T-cell (primary cell): ENCODE results near the gene JRKL. TPM values are rescaled to one million over a fixed set of nuclear protein-coding genes. Genes with fewer than 3 reads are reported as not detected.
A peak's percentile ranks its signal among the peaks of the same experiment; 100 is the strongest.

Experiments
- ATAC-seq, 4 experiments: fragments of 200-7000 bp in 3 of 4; fragments of 150-1000 bp in 1 of 4; cut with Tn5 transposase; replicated peaks in 1 of 4; 1 replicate in 3 of 4; 2 replicates in 1 of 4; pipeline ENCODE4 v1.10.0; 2021; ENCODE audit warnings: moderate library complexity in 3 of 4, mild to moderate bottlenecking in 2 of 4, moderate number of reproducible peaks in 1 of 4
- CTCF ChIA-PET, 2 donors: fragments of 300-600 bp; sonication (Branson Sonifier 250); formaldehyde crosslinking; loops; one replicate each; lab custom pipeline; 2022; ENCODE audit warnings: antibody characterized with exemption in 2 of 2; lab: Charles Lee
- POLR2A ChIA-PET, 2 donors: fragments of 300-600 bp; sonication (Branson Sonifier 250); formaldehyde crosslinking; loops; one replicate each; lab custom pipeline; 2022; ENCODE audit warnings: antibody characterized with exemption in 2 of 2; lab: Charles Lee
- DNase-seq, 35 experiments: peaks; one replicate each; pipeline versions ENCODE4 v3.0.0 to v3.0.0-alpha.2; 2013 to 2023
- H3K27ac ChIP-seq: one replicate; pipeline ENCODE4 v1.5.1; 2013; ENCODE audit warnings: low read length
- H3K27me3 ChIP-seq, 2 experiments: replicated peaks in 1 of 2; 1 replicate in 1 of 2; 2 replicates in 1 of 2; pipeline versions ENCODE4 v1.6.1 to v1.7.0; 2013; ENCODE audit warnings: low read length in 1 of 2, mixed read lengths in 1 of 2; ENCODE audit not compliant: control insufficient read depth in 2 of 2, insufficient read depth in 2 of 2; ENCODE audit errors: extremely low read depth in 1 of 2
- H3K36me3 ChIP-seq, 2 donors: 1 replicate in 1 of 2; 2 replicates in 1 of 2; pipeline versions ENCODE4 v1.6.1 to v1.7.0; 2013; ENCODE audit warnings: low read length in 1 of 2; ENCODE audit not compliant: control insufficient read depth in 2 of 2, insufficient read depth in 1 of 2; ENCODE audit errors: extremely low read depth in 1 of 2
- H3K4me1 ChIP-seq, 2 experiments: 1 replicate in 1 of 2; 2 replicates in 1 of 2; pipeline versions ENCODE4 v1.6.1 to v1.7.0; 2013; ENCODE audit warnings: low read length in 2 of 2, mixed read lengths in 1 of 2; ENCODE audit not compliant: insufficient read depth in 2 of 2, control insufficient read depth in 1 of 2; ENCODE audit errors: extremely low read depth in 1 of 2
- H3K4me3 ChIP-seq, 2 donors: 1 replicate in 1 of 2; 2 replicates in 1 of 2; pipeline versions ENCODE4 v1.5.1 to v1.7.0; 2013; ENCODE audit warnings: mild to moderate bottlenecking in 2 of 2, low read length in 1 of 2, moderate library complexity in 1 of 2; ENCODE audit not compliant: control insufficient read depth in 1 of 2; ENCODE audit errors: extremely low read depth in 1 of 2
- H3K9me3 ChIP-seq: 2 replicates; pipeline ENCODE4 v1.7.0; 2013
- H3K27ac Mint-ChIP-seq, 2 donors: one replicate each; pipeline ENCODE4 v1.8.0; 2020 to 2021; ENCODE audit warnings: mild to moderate bottlenecking in 2 of 2, mixed read lengths in 2 of 2
- H3K27me3 Mint-ChIP-seq, 2 donors: one replicate each; pipeline ENCODE4 v1.8.0; 2021 to 2022; ENCODE audit warnings: mixed read lengths in 2 of 2
- H3K36me3 Mint-ChIP-seq: one replicate; pipeline ENCODE4 v1.8.0; 2021; ENCODE audit warnings: mixed read lengths
- H3K4me1 Mint-ChIP-seq, 3 donors: one replicate each; pipeline ENCODE4 v1.8.0; 2020 to 2022; ENCODE audit warnings: mixed read lengths in 3 of 3, mild to moderate bottlenecking in 1 of 3
- H3K4me3 Mint-ChIP-seq, 3 donors: one replicate each; pipeline ENCODE4 v1.8.0; 2020 to 2022; ENCODE audit warnings: mild to moderate bottlenecking in 3 of 3, mixed read lengths in 3 of 3, moderate library complexity in 3 of 3
- H3K9me3 Mint-ChIP-seq, 3 donors: one replicate each; pipeline ENCODE4 v1.8.0; 2020 to 2022; ENCODE audit warnings: mixed read lengths in 3 of 3
- WGBS: methylation state at CpG from one replicate; pipeline ENCODE4 v1.1.5; 2013; ENCODE audit warnings: missing lambda C conversion rate; ENCODE audit not compliant: insufficient coverage; 5-methylcytosine and 5-hydroxymethylcytosine counted together
- total RNA-seq, 35 experiments: library from RNA in 6 of 35; stranded (reverse) in 6 of 35; fragments of 120-200 nt in 1 of 35; gene quantifications; one replicate each; pipeline versions ENCODE4 v1.2.1 to v1.2.4 and lab custom pipeline; 2013 to 2026

The JRKL gene
- total RNA-seq, 5 donors from 2014 or later (not counting 1 experiment from before 2014, with no cell fraction given), result 4.8 to 15.6 (median 12.3) TPM

GRCh38 chr11:96366024-96366423 lies 23.8 kb upstream of the JRKL start:
- ChIA-PET CTCF (interaction anchor here (1.0 to 1.1 kb wide), 2 partner anchors 23 to 276 kb away, joined by 3 to 5 read pairs; partner anchors contain the start of gene MAML2 (in 1 of the 2)), POLR2A (no interaction called here)
- Histone ChIP-seq H3K4me1 (no peaks in the 10 kb centered on the region), H3K36me3 (peaks cover 5 to 33% of the 10 kb centered on the region in 2 donors), H3K27me3 (no peaks in the 10 kb centered on the region), H3K4me3 (no peak overlapping the region), H3K9me3 (no peaks in the 10 kb centered on the region), H3K27ac (no peak overlapping the region)
- ATAC-seq, result no peak
- WGBS, result no CpG with 5 or more reads among the region's 1 CpG
- Mint-ChIP-seq H3K27ac (no peak overlapping the region), H3K4me1 (peaks cover 0 to 3% (median 3%) of the 10 kb centered on the region in 3 donors), H3K4me3 (no peak overlapping the region), H3K27me3 (no peaks in the 10 kb centered on the region), H3K9me3 (no peaks in the 10 kb centered on the region), H3K36me3 (peaks cover 30% of the 10 kb centered on the region)
- DNase-seq, result no peak

- H3K36me3 ChIP-seq, result peaks cover 5 to 31% of the 10 kb centered on the region in 2 donors
- H3K27me3 Mint-ChIP-seq, result no peaks in the 10 kb centered on the region
- H3K9me3 Mint-ChIP-seq, result no peaks in the 10 kb centered on the region
Observed at GRCh38 chr11:96367342-96367741, 22.5 kb upstream of the JRKL start.

GRCh38 chr11:96373826-96374225 lies 16.0 kb upstream of the JRKL start:
- peaks cover 0 to 2% (median 2%) of the 10 kb centered on the region in 3 donors for H3K4me1 Mint-ChIP-seq
- H3K9me3 ChIP-seq, result no peaks in the 10 kb centered on the region
- POLR2A ChIA-PET, result interaction anchor here in 1 of 2 donors (0.5 kb wide), 1 partner anchor 42 kb away, joined by 4 read pairs; no protein-coding TSS in a partner anchor
- WGBS, result no CpG with 5 or more reads among the region's 4 CpGs
- CTCF ChIA-PET, result interaction anchor here in 1 of 2 donors (1.2 kb wide), 1 partner anchor 31 kb away, joined by 5 read pairs; the partner anchor contains the start of gene MAML2
- ATAC-seq (no peak), DNase-seq (no peak)
- H3K4me3 Mint-ChIP-seq, result no peak overlapping the region
- H3K36me3 Mint-ChIP-seq, result peaks cover 58% of the 10 kb centered on the region
- no peaks in the 10 kb centered on the region for H3K4me1 ChIP-seq
- H3K27ac Mint-ChIP-seq, result no peak overlapping the region
- peaks cover 4 to 20% of the 10 kb centered on the region in 2 donors for H3K36me3 ChIP-seq
- no peaks in the 10 kb centered on the region for H3K27me3 Mint-ChIP-seq
- H3K27ac ChIP-seq, result no peak overlapping the region
- no peaks in the 10 kb centered on the region for H3K27me3 ChIP-seq
- no peak overlapping the region for H3K4me3 ChIP-seq
- H3K9me3 Mint-ChIP-seq, result no peaks in the 10 kb centered on the region

More at GRCh38 chr11:96367342-96367741, 22.5 kb upstream of the JRKL start:
- H3K36me3 Mint-ChIP-seq, result peaks cover 37% of the 10 kb centered on the region
- H3K27ac Mint-ChIP-seq, result no peak overlapping the region
- no peak for DNase-seq
- Histone ChIP-seq H3K4me3 (no peak overlapping the region), H3K9me3 (no peaks in the 10 kb centered on the region), H3K27me3 (no peaks in the 10 kb centered on the region), H3K4me1 (no peaks in the 10 kb centered on the region), H3K27ac (no peak overlapping the region)
- ATAC-seq, result no peak
- CTCF ChIA-PET, result no interaction called here
- WGBS, result 100% methylated on average over 2 of the region's 2 CpGs
- peaks cover 0 to 3% (median 3%) of the 10 kb centered on the region in 3 donors for H3K4me1 Mint-ChIP-seq
- H3K4me3 Mint-ChIP-seq, result no peak overlapping the region
- POLR2A ChIA-PET, result no interaction called here

GRCh38 chr11:96376796-96377195 lies 13.0 kb upstream of the JRKL start:
- Histone ChIP-seq H3K9me3 (no peaks in the 10 kb centered on the region), H3K27ac (no peak overlapping the region), H3K4me1 (no peaks in the 10 kb centered on the region), H3K27me3 (no peaks in the 10 kb centered on the region), H3K36me3 (peaks cover 0 to 13% of the 10 kb centered on the region in 2 donors), H3K4me3 (no peak overlapping the region)
- no peak for ATAC-seq
- Mint-ChIP-seq H3K36me3 (peaks cover 62% of the 10 kb centered on the region), H3K4me3 (no peak overlapping the region), H3K27me3 (no peaks in the 10 kb centered on the region), H3K9me3 (no peaks in the 10 kb centered on the region), H3K4me1 (peaks cover 0 to 5% (median 2%) of the 10 kb centered on the region in 3 donors), H3K27ac (no peak overlapping the region)
- CTCF ChIA-PET, result interaction anchor here in 1 of 2 donors (0.5 kb wide), 1 partner anchor 13 kb away, joined by 3 read pairs; the partner anchor contains the start of genes CCDC82 and JRKL
- POLR2A ChIA-PET, result no interaction called here
- WGBS, result no CpG with 5 or more reads among the region's 1 CpG
- no peak for DNase-seq

GRCh38 chr11:96384156-96384555 lies 5.7 kb upstream of the JRKL start:
- Histone ChIP-seq H3K27me3 (no peaks in the 10 kb centered on the region), H3K4me1 (peaks cover 5 to 8% of the 10 kb centered on the region in 2 experiments), H3K4me3 (no peak overlapping the region), H3K9me3 (no peaks in the 10 kb centered on the region), H3K27ac (no peak overlapping the region), H3K36me3 (peaks cover 0 to 19% of the 10 kb centered on the region in 2 donors)
- 35% methylated on average over 2 of the region's 3 CpGs for WGBS
- Mint-ChIP-seq H3K36me3 (peaks cover 43% of the 10 kb centered on the region), H3K9me3 (no peaks in the 10 kb centered on the region), H3K4me3 (peak overlapping the region; percentile 14 to 49 (median 45)), H3K27me3 (no peaks in the 10 kb centered on the region), H3K4me1 (peaks cover 40 to 49% (median 46%) of the 10 kb centered on the region in 3 donors), H3K27ac (peak overlapping the region; percentile 73 to 85)
- ChIA-PET CTCF (interaction anchor here (0.5 to 1.2 kb wide), 7 partner anchors 10 to 625 kb away, joined by 3 to 7 read pairs (median 6); partner anchors contain the start of gene MAML2 (in 1 of the 2)), POLR2A (interaction anchor here in 1 of 2 donors (0.6 kb wide), 1 partner anchor 13 kb away, joined by 3 read pairs; no protein-coding TSS in a partner anchor)
- DNase-seq, result no peak
- ATAC-seq, result peak in 1 of 4 experiments; percentile 36

GRCh38 chr11:96385187-96385586 lies 4.6 kb upstream of the JRKL start:
- ChIA-PET CTCF (interaction anchor here in 1 of 2 donors (1.2 kb wide), 1 partner anchor 9 kb away, joined by 4 read pairs; no protein-coding TSS in a partner anchor), POLR2A (no interaction called here)
- H3K36me3 Mint-ChIP-seq, result peaks cover 34% of the 10 kb centered on the region
- no peaks in the 10 kb centered on the region for H3K9me3 Mint-ChIP-seq
- no peak overlapping the region for H3K27ac ChIP-seq
- H3K4me1 ChIP-seq, result peaks cover 7 to 8% of the 10 kb centered on the region in 2 experiments
- no peaks in the 10 kb centered on the region for H3K27me3 Mint-ChIP-seq
- no peak for DNase-seq
- peak overlapping the region; percentile 17 to 55 for H3K27ac Mint-ChIP-seq
- 89% methylated on average over 1 of the region's 2 CpGs for WGBS
- no peak for ATAC-seq
- H3K36me3 ChIP-seq, result peaks cover 0 to 16% of the 10 kb centered on the region in 2 donors
- peaks cover 42 to 51% (median 47%) of the 10 kb centered on the region in 3 donors for H3K4me1 Mint-ChIP-seq
- H3K4me3 Mint-ChIP-seq, result no peak overlapping the region
- no peaks in the 10 kb centered on the region for H3K27me3 ChIP-seq
- H3K9me3 ChIP-seq, result no peaks in the 10 kb centered on the region
- H3K4me3 ChIP-seq, result no peak overlapping the region
